RWPE2 (cell line): ENCODE data around the gene B4GALNT3.

Experiments
- ATAC-seq: fragments of 200-7000 bp; cut with Tn5 transposase; 3 replicates; pipeline ENCODE4 v1.9.1; 2021; ENCODE audit warnings: low read depth
- DNase-seq: peaks from one replicate; pipeline ENCODE4 v3.0.0-alpha.2; 2020; ENCODE audit warnings: low spot score
- H3K27ac ChIP-seq: fragments of 450-650 bp; 2 replicates; pipeline ENCODE4 v1.5.1; 2017; ENCODE audit warnings: mild to moderate bottlenecking; ENCODE audit not compliant: poor library complexity, severe bottlenecking
- H3K27me3 ChIP-seq: fragments of 250-450 bp; sonication (Bioruptor Pico); 2 replicates; pipeline ENCODE4 v1.5.1; 2021; ENCODE audit warnings: mild to moderate bottlenecking, moderate library complexity; ENCODE audit not compliant: insufficient read depth, poor library complexity, severe bottlenecking
- H3K36me3 ChIP-seq: fragments of 250-450 bp; sonication (Bioruptor Pico); 2 replicates; pipeline ENCODE4 v1.5.1; 2020; ENCODE audit warnings: low read depth, mild to moderate bottlenecking, moderate library complexity
- H3K4me1 ChIP-seq: fragments of 250-450 bp; sonication (Bioruptor Pico); 2 replicates; pipeline ENCODE4 v1.5.1; 2021; ENCODE audit warnings: mild to moderate bottlenecking, moderate library complexity; ENCODE audit not compliant: insufficient read depth, poor library complexity, severe bottlenecking
- H3K4me3 ChIP-seq: fragments of 250-450 bp; sonication (Bioruptor Pico); 2 replicates; pipeline ENCODE4 v1.5.1; 2021; ENCODE audit warnings: mild to moderate bottlenecking, moderate library complexity; ENCODE audit not compliant: severe bottlenecking
- H3K9me3 ChIP-seq: fragments of 250-450 bp; sonication (Bioruptor Pico); 2 replicates; pipeline ENCODE4 v1.5.1; 2021; ENCODE audit warnings: mild to moderate bottlenecking, moderate library complexity; ENCODE audit not compliant: severe bottlenecking
- CTCF ChIP-seq: fragments of 450-650 bp; IDR thresholded peaks from one replicate; pipeline ENCODE4 v1.5.1; 2017; ENCODE audit warnings: mild to moderate bottlenecking, moderate library complexity; ENCODE audit not compliant: poor library complexity, severe bottlenecking

B4GALNT3 gene

GRCh38 chr12:545835-546234, 86.1 kb downstream of the B4GALNT3 start:
- no peak overlapping the region for H3K27ac ChIP-seq
- no peaks in the 10 kb centered on the region for H3K4me1 ChIP-seq
- TF ChIP-seq CTCF, result no peak
- H3K9me3 ChIP-seq, result no peaks in the 10 kb centered on the region
- no peaks in the 10 kb centered on the region for H3K36me3 ChIP-seq
- no peak overlapping the region for H3K4me3 ChIP-seq
- DNase-seq, result no peak
- no peaks in the 10 kb centered on the region for H3K27me3 ChIP-seq
- ATAC-seq, result no peak

DNA sequence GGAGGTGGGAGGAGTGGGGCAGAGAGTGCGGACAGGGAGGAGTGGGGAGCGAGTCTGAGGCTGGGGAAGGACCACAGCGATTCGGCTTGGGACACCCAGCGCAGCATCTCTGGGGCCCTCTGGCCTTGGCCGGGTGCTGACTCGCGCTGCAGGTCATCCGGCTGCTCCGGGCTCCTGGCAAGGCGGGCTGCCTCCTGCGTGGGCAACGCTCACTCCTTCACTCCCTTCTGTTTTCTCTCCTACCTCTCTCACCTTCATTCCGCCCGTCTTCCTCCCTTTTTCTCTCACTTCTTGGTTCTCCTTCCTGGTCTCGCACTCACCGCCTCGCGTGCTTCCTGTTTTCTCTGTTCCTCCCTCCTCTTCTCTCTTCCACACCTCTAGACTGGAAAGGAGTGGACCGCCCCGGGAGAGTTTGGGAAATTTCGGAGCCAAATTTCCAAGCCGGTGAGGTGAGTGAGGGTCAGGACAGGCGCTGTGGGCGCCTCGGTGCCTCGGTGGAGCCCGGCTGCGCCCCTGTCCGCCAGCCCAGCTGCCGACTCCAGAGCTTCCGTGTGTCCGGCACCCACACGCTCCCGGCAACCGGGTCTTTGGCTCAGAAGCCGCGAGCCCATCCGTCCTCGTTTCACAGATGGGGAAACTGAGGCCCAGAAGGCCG, 86.7 kb downstream of the B4GALNT3 start:
- no peak overlapping the region for H3K27ac ChIP-seq
- H3K36me3 ChIP-seq, result no peaks in the 10 kb centered on the region
- H3K9me3 ChIP-seq, result no peaks in the 10 kb centered on the region
- H3K4me1 ChIP-seq, result no peaks in the 10 kb centered on the region
- ATAC-seq (no peak), DNase-seq (peak; percentile 52)
- H3K27me3 ChIP-seq, result no peaks in the 10 kb centered on the region
- TF ChIP-seq CTCF, result no peak
- H3K4me3 ChIP-seq, result no peak overlapping the region

- Histone ChIP-seq H3K27ac (no peak overlapping the region), H3K36me3 (no peaks in the 10 kb centered on the region), H3K27me3 (no peaks in the 10 kb centered on the region), H3K4me1 (no peaks in the 10 kb centered on the region), H3K9me3 (no peaks in the 10 kb centered on the region), H3K4me3 (no peak overlapping the region)
- DNase-seq (no peak), ATAC-seq (peak; percentile 63)
- TF ChIP-seq CTCF, result peak; percentile 85
Measured at GRCh38 chr12:546920-547845, 87.4 kb downstream of the B4GALNT3 start.

GRCh38 chr12:547883-548470, 88.2 kb downstream of the B4GALNT3 start:
- Histone ChIP-seq H3K27ac (no peak overlapping the region), H3K4me3 (no peak overlapping the region), H3K9me3 (no peaks in the 10 kb centered on the region), H3K4me1 (no peaks in the 10 kb centered on the region), H3K27me3 (no peaks in the 10 kb centered on the region), H3K36me3 (no peaks in the 10 kb centered on the region)
- no peak for ATAC-seq
- no peak for TF ChIP-seq CTCF
- DNase-seq, result no peak
